ENCODE measurements around the gene C12orf56.

Gene C12orf56, protein sequence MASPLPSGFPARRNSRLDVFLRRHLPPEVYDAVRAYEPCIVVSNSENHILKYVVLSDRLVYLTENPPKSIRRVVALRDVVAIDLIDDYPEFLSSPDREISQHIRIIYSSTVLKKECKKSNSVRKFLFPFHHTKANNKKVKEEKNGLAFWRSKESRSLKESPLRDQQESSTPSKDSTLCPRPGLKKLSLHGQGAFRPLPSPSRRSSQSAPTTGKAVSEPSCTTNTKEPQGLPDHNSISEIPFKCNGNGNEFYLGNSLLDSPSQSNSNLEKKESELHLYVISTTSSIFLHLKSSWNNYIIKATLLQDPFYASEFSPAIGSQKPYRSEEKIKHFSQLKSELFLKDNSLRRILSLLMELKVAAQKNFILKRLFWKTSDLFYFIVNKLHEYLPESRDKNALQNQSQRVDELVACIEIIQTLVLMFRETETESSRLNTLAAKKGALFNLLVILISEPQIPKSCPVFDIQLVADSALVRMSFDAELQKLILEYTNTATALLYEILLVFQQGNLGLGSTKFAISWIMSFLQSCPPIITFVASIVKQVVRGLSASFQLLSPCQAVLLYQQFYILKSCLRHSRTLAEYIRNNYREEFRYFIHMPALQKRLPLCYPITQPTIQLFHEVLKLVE

GRCh38 chr12:64390275-64390851 lies at the start of gene C12orf56:
Gene C12orf56, minus strand, starts transcription at chr12:64390758. Its CDS starts 193 bp downstream, at chr12:64390565.
- DNase-seq (ENCODE audit: low spot score), result no peak

GRCh38 chr12:64440100-64440499 lies 49.5 kb upstream of the C12orf56 start:
- DNase-seq (ENCODE audit: low spot score), result no peak

- no peak for DNase-seq (ENCODE audit: low spot score)
Measured at GRCh38 chr12:64433915-64434314, 43.4 kb upstream of the C12orf56 start.

GRCh38 chr12:64431791-64432190 lies 41.2 kb upstream of the C12orf56 start:
- DNase-seq (ENCODE audit: low spot score), result no peak

DNA sequence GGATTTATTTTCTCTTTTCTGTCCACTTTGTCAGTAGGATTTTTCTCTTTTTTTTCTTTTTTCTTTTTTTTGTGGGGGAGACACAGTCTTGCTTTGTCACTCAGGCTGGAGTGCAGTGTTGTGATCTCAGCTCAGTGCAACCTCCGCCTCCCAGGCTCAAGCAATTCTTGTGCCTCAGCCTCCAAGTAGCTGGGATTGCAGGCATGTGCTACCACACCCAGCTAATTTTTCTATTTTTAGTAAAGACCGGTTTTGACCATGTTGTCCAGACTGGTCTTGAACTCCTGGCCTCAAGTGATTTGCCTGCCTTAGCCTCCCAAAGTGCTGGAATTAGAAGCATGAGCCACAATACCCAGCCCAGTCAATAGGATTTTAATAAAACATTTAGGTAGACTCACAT lies 40.3 kb upstream of the C12orf56 start:
- DNase-seq (ENCODE audit: low spot score), result no peak

GRCh38 chr12:64428956-64429355 lies 38.4 kb upstream of the C12orf56 start:
- DNase-seq (ENCODE audit: low spot score), result no peak

- DNase-seq (ENCODE audit: low spot score), result no peak
Measured at GRCh38 chr12:64427988-64428387, 37.4 kb upstream of the C12orf56 start.

DNA sequence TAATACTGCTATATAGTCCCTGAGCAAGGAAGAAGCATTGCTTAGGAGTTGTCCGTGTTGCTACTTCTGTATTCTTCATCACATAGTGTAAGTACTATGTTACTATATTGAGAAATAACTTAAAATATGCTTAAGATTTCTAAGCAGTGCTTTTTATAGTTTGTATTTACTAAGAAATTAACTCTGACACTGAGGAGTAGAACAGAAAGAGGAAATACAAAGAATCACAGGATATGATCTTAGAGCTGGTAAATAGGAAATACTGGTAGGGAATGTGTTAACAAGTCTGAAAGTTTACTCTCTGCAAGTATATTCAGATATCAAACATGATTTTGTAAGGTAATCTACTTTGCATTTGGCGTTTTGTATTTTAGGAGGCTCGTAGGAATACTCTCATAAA lies 29.1 kb upstream of the C12orf56 start:
- DNase-seq (ENCODE audit: low spot score), result no peak

DNA sequence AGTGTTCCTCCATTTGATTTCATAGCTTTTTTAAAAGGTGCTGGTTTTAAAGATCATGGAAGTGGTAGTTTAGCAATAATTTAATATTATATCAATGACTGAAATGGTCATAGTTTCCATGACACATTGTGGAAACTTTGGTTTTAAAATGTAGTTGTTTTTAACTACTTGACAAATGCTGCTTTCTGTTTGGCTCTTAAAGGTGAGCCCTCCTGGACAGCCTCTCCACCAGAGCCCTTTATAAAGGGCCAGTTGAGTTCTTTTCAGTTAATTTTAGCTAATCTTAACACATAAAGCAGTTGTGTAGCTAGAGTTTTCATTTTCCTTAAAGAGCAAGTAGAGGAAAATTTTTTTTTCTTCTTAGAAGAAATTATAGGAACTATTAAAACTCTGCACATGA lies 27.7 kb upstream of the C12orf56 start:
- DNase-seq (ENCODE audit: low spot score), result no peak

- no peak for DNase-seq (ENCODE audit: low spot score)
Measured at GRCh38 chr12:64413884-64414283, 23.3 kb upstream of the C12orf56 start.

DNA sequence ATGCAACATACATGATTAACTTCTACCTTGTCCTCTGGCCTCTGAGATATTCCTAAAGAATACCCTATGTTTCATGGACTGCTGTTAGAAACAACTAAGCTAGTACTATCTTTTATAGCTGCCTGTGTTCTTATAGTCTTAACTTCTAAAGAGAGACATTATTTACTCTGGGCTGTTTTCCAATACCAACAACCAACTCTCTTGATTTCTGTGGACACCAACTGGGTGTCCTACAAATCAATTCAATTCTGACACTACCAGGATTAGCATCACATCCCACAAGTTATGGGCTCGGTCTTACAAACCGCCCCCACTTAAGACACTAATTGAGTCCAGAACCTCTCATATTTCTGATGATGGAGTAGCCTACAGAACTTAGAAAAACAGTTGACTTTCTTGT lies 21.9 kb upstream of the C12orf56 start:
- DNase-seq (ENCODE audit: low spot score), result no peak

DNA sequence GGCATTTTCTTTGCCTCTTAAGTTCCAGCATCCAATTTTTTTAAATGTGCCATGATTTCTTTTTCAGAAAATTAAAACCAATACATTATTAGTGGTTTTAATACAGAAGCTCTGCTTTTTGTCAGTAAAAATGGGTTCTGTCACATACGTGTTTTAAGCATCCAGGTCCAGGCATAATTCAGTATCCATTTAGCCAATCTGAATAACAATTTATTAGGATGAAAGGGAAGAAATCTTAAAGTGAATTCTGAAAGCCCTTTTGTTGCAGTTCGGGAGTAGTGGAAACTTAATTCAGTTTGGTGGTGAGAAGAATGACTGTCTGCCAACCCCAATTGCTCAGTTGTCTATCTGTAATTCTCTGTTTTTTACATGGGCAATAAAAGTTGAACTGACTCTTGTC lies 20.9 kb upstream of the C12orf56 start:
- DNase-seq (ENCODE audit: low spot score), result no peak

- DNase-seq (ENCODE audit: low spot score), result no peak
Measured at GRCh38 chr12:64407342-64408223, 17.0 kb upstream of the C12orf56 start.

- peak; percentile 79 for DNase-seq (ENCODE audit: low spot score)
Measured at GRCh38 chr12:64404470-64405256, 14.1 kb upstream of the C12orf56 start.

DNA sequence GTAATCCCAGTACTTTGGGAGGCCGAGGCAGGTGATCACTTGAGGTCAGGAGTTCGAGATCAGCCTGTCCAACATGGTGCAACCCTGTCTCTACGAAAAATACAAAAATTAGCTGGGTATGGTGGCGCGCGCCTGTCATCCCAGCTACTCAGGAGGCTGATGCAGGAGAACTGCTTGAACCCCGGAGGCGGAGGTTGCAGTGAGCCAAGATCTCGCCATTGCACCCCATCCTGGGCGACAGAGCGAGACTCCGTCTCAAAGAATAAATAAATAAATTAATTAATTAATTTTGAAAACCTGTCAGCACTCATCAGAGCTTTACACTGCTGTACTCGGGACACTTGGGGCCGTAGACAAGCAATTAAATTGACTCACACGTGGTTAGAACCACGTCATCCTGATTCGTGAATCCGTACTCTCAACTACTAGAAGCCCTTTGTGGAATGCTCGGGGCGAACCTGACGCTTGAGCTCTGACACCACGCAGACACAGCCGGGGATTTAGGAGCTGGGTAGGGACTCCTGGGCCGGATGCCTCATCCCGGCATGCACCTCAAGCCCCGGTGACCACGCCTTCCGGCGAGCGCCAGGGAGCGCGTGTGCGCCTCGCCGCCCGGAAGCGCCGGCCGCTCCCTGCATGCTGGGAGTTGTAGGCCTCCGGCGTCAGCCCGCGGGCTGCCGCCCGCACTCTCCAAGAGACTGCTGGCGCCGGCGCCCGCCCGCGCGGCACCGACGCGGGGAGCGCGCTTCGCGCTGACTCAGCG lies 13.3 kb upstream of the C12orf56 start, which contains the start of gene XPOT:
Gene XPOT, plus strand, starts transcription at position 686 of the 763 bp plus-strand sequence. CDS start 5,644 bp downstream, outside the sequence.
- peak; percentile 96 for DNase-seq (ENCODE audit: low spot score)

GRCh38 chr12:64402181-64402580 lies 11.6 kb upstream of the C12orf56 start:
- no peak for DNase-seq (ENCODE audit: low spot score)

- peak; percentile 54 for DNase-seq (ENCODE audit: low spot score)
Measured at GRCh38 chr12:64400041-64400440, 9.5 kb upstream of the C12orf56 start.

GRCh38 chr12:64395739-64396138 lies 5.2 kb upstream of the C12orf56 start:
- DNase-seq (ENCODE audit: low spot score), result no peak

DNA sequence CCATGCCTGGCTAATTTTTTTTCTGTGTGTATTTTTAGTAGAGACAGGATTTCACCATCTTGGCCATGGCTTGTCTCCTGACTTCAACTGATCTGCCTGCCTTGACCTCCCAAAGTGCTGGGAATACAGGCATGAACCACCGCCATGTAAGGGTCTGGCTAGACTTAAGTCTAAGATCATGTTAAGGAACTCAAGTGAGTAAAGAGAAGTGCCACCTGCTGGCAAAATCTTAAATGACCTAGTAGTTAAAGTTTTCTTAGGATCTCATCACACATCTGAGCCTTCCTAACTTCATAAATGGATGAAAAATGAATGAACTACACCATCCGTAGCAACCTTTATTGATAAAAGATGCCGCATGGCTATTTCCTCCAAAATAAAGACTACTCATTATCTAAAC lies 1.7 kb upstream of the C12orf56 start:
- peak; percentile 32 for DNase-seq (ENCODE audit: low spot score)

- DNase-seq (ENCODE audit: low spot score), result no peak
Measured at GRCh38 chr12:64389154-64389553, 1.4 kb downstream of the C12orf56 start.

All from activated CD4-positive, alpha-beta T cell treated with anti-CD3 and anti-CD28 coated beads, Interleukin-2, Interleukin-4, amounts not matched to agents 100 ng/mL and 50 ng/mL, durations not matched to agents 16 hours and 8 hours (primary cell).